ENCODE results near the gene PRPF39. TPM values are rescaled to one million over a fixed set of nuclear protein-coding genes. Genes with fewer than 3 reads are reported as not detected.
"Not testable (repeated sequence)": the region's sequence is repeated elsewhere in the genome, so short reads cannot be mapped to it uniquely, and the experiment has no call there.

Gene PRPF39
- polyA plus RNA-seq, 1 donor from 2014 or later, result 138 TPM

GRCh38 chr14:45078323-45078722, 5.6 kb upstream of the PRPF39 start:
- Histone ChIP-seq H3K79me2 (replicated peaks; ENCODE audit: insufficient read depth, low read length) (no peaks in the 10 kb centered on the region), H3K4me2 (ENCODE audit: low read length) (no peak overlapping the region), H3K27me3 (ENCODE audit: insufficient read depth, low read depth, low read length) (no peaks in the 10 kb centered on the region), H3K4me3 (ENCODE audit: low read length) (no peak overlapping the region), H2AFZ (ENCODE audit: low read depth, low read length) (no peak overlapping the region), H3K27ac (ENCODE audit: low read length) (no peak overlapping the region), H3F3A (ENCODE audit: insufficient read depth, low read length, poor library complexity, severe bottlenecking) (no peaks in the 10 kb centered on the region), H3K36me3 (ENCODE audit: insufficient read depth, low read length) (no peaks in the 10 kb centered on the region), H3K9me3 (ENCODE audit: low read length) (no peaks in the 10 kb centered on the region), H4K20me1 (ENCODE audit: insufficient read depth) (no peaks in the 10 kb centered on the region), H3K9ac (ENCODE audit: low read length) (no peak overlapping the region), H3K9me2 (ENCODE audit: insufficient read depth, low read length) (no peaks in the 10 kb centered on the region)
- no peak for TF ChIP-seq RAD21 (conservative IDR thresholded peaks at IDR 0.05)
- TF ChIP-seq, protein P1, sequence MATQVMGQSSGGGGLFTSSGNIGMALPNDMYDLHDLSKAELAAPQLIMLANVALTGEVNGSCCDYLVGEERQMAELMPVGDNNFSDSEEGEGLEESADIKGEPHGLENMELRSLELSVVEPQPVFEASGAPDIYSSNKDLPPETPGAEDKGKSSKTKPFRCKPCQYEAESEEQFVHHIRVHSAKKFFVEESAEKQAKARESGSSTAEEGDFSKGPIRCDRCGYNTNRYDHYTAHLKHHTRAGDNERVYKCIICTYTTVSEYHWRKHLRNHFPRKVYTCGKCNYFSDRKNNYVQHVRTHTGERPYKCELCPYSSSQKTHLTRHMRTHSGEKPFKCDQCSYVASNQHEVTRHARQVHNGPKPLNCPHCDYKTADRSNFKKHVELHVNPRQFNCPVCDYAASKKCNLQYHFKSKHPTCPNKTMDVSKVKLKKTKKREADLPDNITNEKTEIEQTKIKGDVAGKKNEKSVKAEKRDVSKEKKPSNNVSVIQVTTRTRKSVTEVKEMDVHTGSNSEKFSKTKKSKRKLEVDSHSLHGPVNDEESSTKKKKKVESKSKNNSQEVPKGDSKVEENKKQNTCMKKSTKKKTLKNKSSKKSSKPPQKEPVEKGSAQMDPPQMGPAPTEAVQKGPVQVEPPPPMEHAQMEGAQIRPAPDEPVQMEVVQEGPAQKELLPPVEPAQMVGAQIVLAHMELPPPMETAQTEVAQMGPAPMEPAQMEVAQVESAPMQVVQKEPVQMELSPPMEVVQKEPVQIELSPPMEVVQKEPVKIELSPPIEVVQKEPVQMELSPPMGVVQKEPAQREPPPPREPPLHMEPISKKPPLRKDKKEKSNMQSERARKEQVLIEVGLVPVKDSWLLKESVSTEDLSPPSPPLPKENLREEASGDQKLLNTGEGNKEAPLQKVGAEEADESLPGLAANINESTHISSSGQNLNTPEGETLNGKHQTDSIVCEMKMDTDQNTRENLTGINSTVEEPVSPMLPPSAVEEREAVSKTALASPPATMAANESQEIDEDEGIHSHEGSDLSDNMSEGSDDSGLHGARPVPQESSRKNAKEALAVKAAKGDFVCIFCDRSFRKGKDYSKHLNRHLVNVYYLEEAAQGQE (IDR thresholded peaks at IDR 0.05; ENCODE audit: borderline replicate concordance), result no peak
- TF ChIP-seq MXI1 (conservative IDR thresholded peaks at IDR 0.05; ENCODE audit: poor library complexity, severe bottlenecking), result no peak
- TF ChIP-seq EP300 (conservative IDR thresholded peaks at IDR 0.05; ENCODE audit: poor library complexity, severe bottlenecking), result no peak
- no peak for TF ChIP-seq SMC3 (conservative IDR thresholded peaks at IDR 0.05; ENCODE audit: poor library complexity)
- TF ChIP-seq EZH2 (IDR thresholded peaks at IDR 0.05; ENCODE audit: borderline replicate concordance, insufficient read depth, low read length, poor library complexity, severe bottlenecking), result no peak
- TF ChIP-seq, protein P2, sequence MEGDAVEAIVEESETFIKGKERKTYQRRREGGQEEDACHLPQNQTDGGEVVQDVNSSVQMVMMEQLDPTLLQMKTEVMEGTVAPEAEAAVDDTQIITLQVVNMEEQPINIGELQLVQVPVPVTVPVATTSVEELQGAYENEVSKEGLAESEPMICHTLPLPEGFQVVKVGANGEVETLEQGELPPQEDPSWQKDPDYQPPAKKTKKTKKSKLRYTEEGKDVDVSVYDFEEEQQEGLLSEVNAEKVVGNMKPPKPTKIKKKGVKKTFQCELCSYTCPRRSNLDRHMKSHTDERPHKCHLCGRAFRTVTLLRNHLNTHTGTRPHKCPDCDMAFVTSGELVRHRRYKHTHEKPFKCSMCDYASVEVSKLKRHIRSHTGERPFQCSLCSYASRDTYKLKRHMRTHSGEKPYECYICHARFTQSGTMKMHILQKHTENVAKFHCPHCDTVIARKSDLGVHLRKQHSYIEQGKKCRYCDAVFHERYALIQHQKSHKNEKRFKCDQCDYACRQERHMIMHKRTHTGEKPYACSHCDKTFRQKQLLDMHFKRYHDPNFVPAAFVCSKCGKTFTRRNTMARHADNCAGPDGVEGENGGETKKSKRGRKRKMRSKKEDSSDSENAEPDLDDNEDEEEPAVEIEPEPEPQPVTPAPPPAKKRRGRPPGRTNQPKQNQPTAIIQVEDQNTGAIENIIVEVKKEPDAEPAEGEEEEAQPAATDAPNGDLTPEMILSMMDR (IDR thresholded peaks at IDR 0.05; ENCODE audit: poor library complexity, severe bottlenecking), result no peak
- no peak for TF ChIP-seq TAF1 (IDR thresholded peaks at IDR 0.05; ENCODE audit: low read depth)
- no peak for TF ChIP-seq POLR2AphosphoS5 (IDR thresholded peaks at IDR 0.05)

GRCh38 chr14:45080416-45080968, 3.4 kb upstream of the PRPF39 start:
- not testable (repeated sequence) for H3K27me3 ChIP-seq (ENCODE audit: insufficient read depth, low read depth, low read length); H3K9me3 ChIP-seq (ENCODE audit: low read length); H3K9me2 ChIP-seq (ENCODE audit: insufficient read depth, low read length); H3F3A ChIP-seq (ENCODE audit: insufficient read depth, low read length, poor library complexity, severe bottlenecking); H3K27ac ChIP-seq (ENCODE audit: low read length); H4K20me1 ChIP-seq (ENCODE audit: insufficient read depth); H3K4me3 ChIP-seq (ENCODE audit: low read length); H2AFZ ChIP-seq (ENCODE audit: low read depth, low read length); H3K36me3 ChIP-seq (ENCODE audit: insufficient read depth, low read length); H3K4me2 ChIP-seq (ENCODE audit: low read length); H3K9ac ChIP-seq (ENCODE audit: low read length)
- peaks cover 15% of the 10 kb centered on the region for H3K79me2 ChIP-seq (replicated peaks; ENCODE audit: insufficient read depth, low read length)

- H3K36me3 ChIP-seq (ENCODE audit: insufficient read depth, low read length); H3K4me3 ChIP-seq (ENCODE audit: low read length); H3K9me2 ChIP-seq (ENCODE audit: insufficient read depth, low read length); H3K27me3 ChIP-seq (ENCODE audit: insufficient read depth, low read depth, low read length); H3K27ac ChIP-seq (ENCODE audit: low read length); H4K20me1 ChIP-seq (ENCODE audit: insufficient read depth); H3F3A ChIP-seq (ENCODE audit: insufficient read depth, low read length, poor library complexity, severe bottlenecking); H2AFZ ChIP-seq (ENCODE audit: low read depth, low read length); H3K9ac ChIP-seq (ENCODE audit: low read length); H3K4me2 ChIP-seq (ENCODE audit: low read length); H3K9me3 ChIP-seq (ENCODE audit: low read length): not testable (repeated sequence)
- peaks cover 21% of the 10 kb centered on the region for H3K79me2 ChIP-seq (replicated peaks; ENCODE audit: insufficient read depth, low read length)
Measured at GRCh38 chr14:45081096-45081495, 2.8 kb upstream of the PRPF39 start.

Data from neural cell (in vitro differentiated cells).